AG10803 (cell line): ENCODE results near the gene DOCK9.
A peak's percentile ranks its signal among the peaks of the same experiment; 100 is the strongest.

ENCODE experiments used
- DNase-seq: peaks from one replicate; pipeline ENCODE4 v3.0.0; 2010; ENCODE audit warnings: low read depth
- H3K4me3 ChIP-seq: 2 replicates; pipeline ENCODE4 v1.5.1; 2011; ENCODE audit warnings: mild to moderate bottlenecking, low read length, control low read depth
- TF ChIP-seq, protein P1 (sequence below): conservative IDR thresholded peaks from 2 replicates; pipeline ENCODE4 v1.5.1; 2011; ENCODE audit warnings: mild to moderate bottlenecking, low read length, control low read depth, inconsistent platforms

DOCK9 gene

DNA sequence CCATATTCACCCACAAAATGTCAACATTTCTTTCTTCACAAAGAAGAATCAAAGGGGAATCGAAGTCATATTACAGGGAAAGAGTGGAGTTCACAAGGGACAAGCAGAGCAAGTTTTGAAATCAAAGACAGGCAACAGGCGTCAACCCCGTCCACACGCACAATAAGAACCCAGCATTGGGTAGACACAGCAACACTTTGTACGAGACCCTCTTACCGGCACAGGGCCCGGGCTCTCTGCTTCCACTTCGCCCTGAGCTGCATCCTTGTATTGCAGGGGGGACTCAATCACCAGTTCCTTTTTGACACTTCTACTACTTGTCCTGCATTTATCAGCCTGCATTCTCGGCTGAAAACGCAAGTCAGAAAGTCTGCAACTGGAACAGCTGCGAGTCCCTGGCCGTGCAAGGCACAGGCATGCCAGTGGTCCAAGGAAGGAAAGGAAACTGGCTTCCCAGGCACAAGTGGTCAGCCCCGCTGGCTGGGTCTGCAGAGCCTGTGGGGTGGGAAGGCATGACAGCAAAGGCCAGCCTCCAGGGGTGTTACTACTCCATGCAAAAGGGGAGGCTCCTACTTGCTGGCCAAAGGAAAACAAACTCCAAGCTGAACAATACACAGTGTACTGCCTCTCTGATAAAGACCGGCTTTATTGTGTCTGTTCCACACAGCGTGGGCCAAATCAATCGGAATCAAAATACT lies at the start of gene DOCK9:
TSS of gene DOCK9 (minus strand) at position 497 of the 698 bp plus-strand sequence. CDS start at position 342, 155 bp downstream.
- peak; percentile 66 for DNase-seq
- peak within 1 kb of the TSS; percentile 60 for H3K4me3 ChIP-seq
- TF ChIP-seq, protein P1, sequence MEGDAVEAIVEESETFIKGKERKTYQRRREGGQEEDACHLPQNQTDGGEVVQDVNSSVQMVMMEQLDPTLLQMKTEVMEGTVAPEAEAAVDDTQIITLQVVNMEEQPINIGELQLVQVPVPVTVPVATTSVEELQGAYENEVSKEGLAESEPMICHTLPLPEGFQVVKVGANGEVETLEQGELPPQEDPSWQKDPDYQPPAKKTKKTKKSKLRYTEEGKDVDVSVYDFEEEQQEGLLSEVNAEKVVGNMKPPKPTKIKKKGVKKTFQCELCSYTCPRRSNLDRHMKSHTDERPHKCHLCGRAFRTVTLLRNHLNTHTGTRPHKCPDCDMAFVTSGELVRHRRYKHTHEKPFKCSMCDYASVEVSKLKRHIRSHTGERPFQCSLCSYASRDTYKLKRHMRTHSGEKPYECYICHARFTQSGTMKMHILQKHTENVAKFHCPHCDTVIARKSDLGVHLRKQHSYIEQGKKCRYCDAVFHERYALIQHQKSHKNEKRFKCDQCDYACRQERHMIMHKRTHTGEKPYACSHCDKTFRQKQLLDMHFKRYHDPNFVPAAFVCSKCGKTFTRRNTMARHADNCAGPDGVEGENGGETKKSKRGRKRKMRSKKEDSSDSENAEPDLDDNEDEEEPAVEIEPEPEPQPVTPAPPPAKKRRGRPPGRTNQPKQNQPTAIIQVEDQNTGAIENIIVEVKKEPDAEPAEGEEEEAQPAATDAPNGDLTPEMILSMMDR, result no peak

GRCh38 chr13:99027260-99027659 lies 49.4 kb upstream of the DOCK9 start:
- no peak for DNase-seq
- TF ChIP-seq, protein P1, result no peak
- no peak overlapping the region for H3K4me3 ChIP-seq

- DNase-seq, result no peak
- TF ChIP-seq, protein P1, result no peak
Measured at GRCh38 chr13:99022941-99023340, 45.1 kb upstream of the DOCK9 start.

GRCh38 chr13:99018418-99019180 lies 40.7 kb upstream of the DOCK9 start:
- H3K4me3 ChIP-seq, result no peak overlapping the region
- TF ChIP-seq, protein P1, result no peak
- peak; percentile 79 for DNase-seq

More at GRCh38 chr13:99022941-99023340, 45.1 kb upstream of the DOCK9 start:
- no peak overlapping the region for H3K4me3 ChIP-seq

GRCh38 chr13:99015606-99016490 lies 38.0 kb upstream of the DOCK9 start:
- H3K4me3 ChIP-seq, result peak overlapping the region; percentile 7; the same call in 1 of the 2 replicates
- DNase-seq, result peak; percentile 30
- TF ChIP-seq, protein P1, result no peak

DNA sequence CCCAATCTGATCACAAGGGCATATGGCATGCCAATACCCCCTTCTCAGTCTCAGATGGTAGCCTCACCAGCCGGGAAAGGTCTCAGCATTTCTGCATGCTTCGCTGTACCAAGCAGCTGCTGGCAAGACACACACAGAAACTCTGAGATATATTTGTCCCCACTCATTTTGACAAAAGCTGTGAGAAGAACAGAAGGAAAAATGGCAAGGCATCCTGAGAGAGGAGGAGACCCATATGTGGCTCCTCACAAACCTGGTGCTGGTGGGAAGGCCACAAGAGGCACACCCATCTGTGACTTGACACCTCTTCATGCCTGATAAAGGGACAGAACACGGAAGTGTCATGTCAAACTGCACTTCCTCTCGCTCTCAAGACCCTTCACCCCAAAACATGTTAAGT lies 36.7 kb upstream of the DOCK9 start:
- no peak overlapping the region for H3K4me3 ChIP-seq
- no peak for DNase-seq
- TF ChIP-seq, protein P1, result no peak
